ENCODE data around the gene ANAPC5. TPM values are rescaled to one million over a fixed set of nuclear protein-coding genes. Genes with fewer than 3 reads are reported as not detected.

Gene ANAPC5
- total RNA-seq, 4 donors from 2014 or later, result 84.1 to 128 (median 91.8) TPM

GRCh38 chr12:121288986-121289385 lies 63.2 kb downstream of the ANAPC5 start:
- Histone ChIP-seq H3K36me3 (peaks cover 0 to 8% of the 10 kb centered on the region in 2 donors), H3K27ac (peak overlapping the region in 1 of 4 donors; percentile 46), H3K4me1 (peaks cover 0 to 9% of the 10 kb centered on the region in 2 donors), H3K4me3 (no peak overlapping the region), H3K9me3 (no peaks in the 10 kb centered on the region), H3K27me3 (no peaks in the 10 kb centered on the region)
- no peak for ATAC-seq
- DNase-seq, result no peak
- in situ Hi-C loops (cut with MboI; ENCODE audit: low sequenced_read_pairs in 4 of 4), result no loop called here
- TF ChIP-seq POLR2A (IDR thresholded peaks at IDR 0.05) (no peak), CTCF (IDR thresholded peaks at IDR 0.05 in 4 of 5, conservative IDR thresholded peaks at IDR 0.05 in 1 of 5) (no peak)
- intact Hi-C loops (cut with DNase I; ENCODE audit: low total_unique reads), result no loop called here

GRCh38 chr12:121288158-121288845 lies 63.9 kb downstream of the ANAPC5 start:
- Histone ChIP-seq H3K27ac (no peak overlapping the region), H3K36me3 (peaks cover 0 to 8% of the 10 kb centered on the region in 2 donors), H3K4me1 (peaks cover 0 to 9% of the 10 kb centered on the region in 2 donors), H3K9me3 (no peaks in the 10 kb centered on the region), H3K4me3 (no peak overlapping the region), H3K27me3 (no peaks in the 10 kb centered on the region)
- no peak for ATAC-seq
- TF ChIP-seq POLR2A (IDR thresholded peaks at IDR 0.05) (no peak), CTCF (IDR thresholded peaks at IDR 0.05 in 4 of 5, conservative IDR thresholded peaks at IDR 0.05 in 1 of 5) (no peak)
- DNase-seq, result no peak
- in situ Hi-C loops (cut with MboI; ENCODE audit: low sequenced_read_pairs in 4 of 4), result no loop called here
- intact Hi-C loops (cut with DNase I; ENCODE audit: low total_unique reads), result no loop called here

GRCh38 chr12:121287267-121287954 lies 64.8 kb downstream of the ANAPC5 start:
- ATAC-seq, result no peak
- TF ChIP-seq POLR2A (IDR thresholded peaks at IDR 0.05) (no peak), CTCF (IDR thresholded peaks at IDR 0.05 in 4 of 5, conservative IDR thresholded peaks at IDR 0.05 in 1 of 5) (no peak)
- DNase-seq, result no peak
- peaks cover 0 to 5% of the 10 kb centered on the region in 2 donors for H3K36me3 ChIP-seq
- in situ Hi-C loops (cut with MboI; ENCODE audit: low sequenced_read_pairs in 4 of 4), result no loop called here
- H3K4me1 ChIP-seq, result peaks cover 0 to 9% of the 10 kb centered on the region in 2 donors
- no peak overlapping the region for H3K4me3 ChIP-seq
- no peak overlapping the region for H3K27ac ChIP-seq
- no peaks in the 10 kb centered on the region for H3K9me3 ChIP-seq
- intact Hi-C loops (cut with DNase I; ENCODE audit: low total_unique reads), result no loop called here
- no peaks in the 10 kb centered on the region for H3K27me3 ChIP-seq

GRCh38 chr12:121285856-121286255 lies 66.4 kb downstream of the ANAPC5 start:
- intact Hi-C loops (cut with DNase I; ENCODE audit: low total_unique reads), result no loop called here
- TF ChIP-seq POLR2A (IDR thresholded peaks at IDR 0.05) (no peak), CTCF (IDR thresholded peaks at IDR 0.05 in 4 of 5, conservative IDR thresholded peaks at IDR 0.05 in 1 of 5) (no peak)
- no peak overlapping the region for H3K4me3 ChIP-seq

More at GRCh38 chr12:121285856-121286255, 66.4 kb downstream of the ANAPC5 start:
- H3K36me3 ChIP-seq, result no peaks in the 10 kb centered on the region
- DNase-seq (no peak), ATAC-seq (no peak)
- H3K4me1 ChIP-seq, result peaks cover 0 to 9% of the 10 kb centered on the region in 2 donors
- H3K27ac ChIP-seq, result no peak overlapping the region
- H3K9me3 ChIP-seq, result no peaks in the 10 kb centered on the region
- in situ Hi-C loops (cut with MboI; ENCODE audit: low sequenced_read_pairs in 4 of 4), result no loop called here
- H3K27me3 ChIP-seq, result no peaks in the 10 kb centered on the region
